Naive thymus-derived CD4-positive, alpha-beta T cell (primary cell): ENCODE measurements around the gene MLX. TPM values are rescaled to one million over a fixed set of nuclear protein-coding genes. Genes with fewer than 3 reads are reported as not detected.
A peak's percentile ranks its signal among the peaks of the same experiment; 100 is the strongest.
"Not testable (repeated sequence)": the region's sequence is repeated elsewhere in the genome, so short reads cannot be mapped to it uniquely, and the experiment has no call there.

Experiments used
- ATAC-seq: fragments of 150-1000 bp; cut with Tn5 transposase; 2 replicates; pipeline ENCODE4 v1.10.0; 2021; ENCODE audit warnings: mild to moderate bottlenecking, moderate library complexity
- CTCF ChIA-PET: fragments of 350-600 bp; sonication (Branson Sonifier 250); formaldehyde crosslinking; loops from one replicate; lab custom pipeline; 2021; ENCODE audit warnings: antibody characterized with exemption; lab: Charles Lee
- POLR2A ChIA-PET: fragments of 350-600 bp; sonication (Branson Sonifier 250); formaldehyde crosslinking; loops from one replicate; lab custom pipeline; 2021; ENCODE audit warnings: antibody characterized with exemption, inconsistent platforms; lab: Charles Lee
- DNase-seq, 9 donors: peaks; one replicate each; pipeline versions ENCODE4 v3.0.0 to v3.0.0-alpha.2; 2020 to 2022; ENCODE audit warnings: mixed read lengths in 1 of 9
- H3K27ac ChIP-seq: one replicate; pipeline ENCODE4 v1.7.0; 2013; ENCODE audit warnings: mild to moderate bottlenecking, low read depth, low read length, moderate library complexity
- H3K27me3 ChIP-seq, 2 donors: one replicate each; pipeline ENCODE4 v1.7.0; 2013; ENCODE audit warnings: low read length in 2 of 2, mild to moderate bottlenecking in 2 of 2, moderate library complexity in 2 of 2; ENCODE audit not compliant: control insufficient read depth in 2 of 2, insufficient read depth in 2 of 2
- H3K36me3 ChIP-seq, 3 experiments: 1 replicate in 2 of 3; 2 replicates in 1 of 3; pipeline ENCODE4 v1.7.0; 2013; ENCODE audit warnings: low read length in 3 of 3, mild to moderate bottlenecking in 3 of 3, moderate library complexity in 1 of 3; ENCODE audit not compliant: insufficient read depth in 3 of 3, control insufficient read depth in 2 of 3
- H3K4me1 ChIP-seq, 2 donors: one replicate each; pipeline ENCODE4 v1.7.0; 2013; ENCODE audit warnings: low read length in 2 of 2, mild to moderate bottlenecking in 2 of 2, moderate library complexity in 1 of 2; ENCODE audit not compliant: control insufficient read depth in 2 of 2, insufficient read depth in 2 of 2
- H3K4me3 ChIP-seq: 2 replicates; pipeline ENCODE4 v1.7.0; 2013; ENCODE audit warnings: mild to moderate bottlenecking, low read length
- H3K9me3 ChIP-seq, 3 experiments: 1 replicate in 2 of 3; 2 replicates in 1 of 3; pipeline ENCODE4 v1.7.0; 2013; ENCODE audit warnings: low read length in 3 of 3; ENCODE audit not compliant: control insufficient read depth in 2 of 3
- H3K27ac Mint-ChIP-seq, 9 donors: one replicate each; pipeline ENCODE4 v1.8.0; 2020 to 2022; ENCODE audit warnings: mixed read lengths in 9 of 9, mild to moderate bottlenecking in 8 of 9, moderate library complexity in 5 of 9, inconsistent platforms in 2 of 9
- H3K27me3 Mint-ChIP-seq, 5 donors: one replicate each; pipeline ENCODE4 v1.8.0; 2021 to 2022; ENCODE audit warnings: mixed read lengths in 5 of 5, mild to moderate bottlenecking in 1 of 5
- H3K36me3 Mint-ChIP-seq, 5 donors: one replicate each; pipeline ENCODE4 v1.8.0; 2020 to 2022; ENCODE audit warnings: mixed read lengths in 5 of 5, mild to moderate bottlenecking in 3 of 5, inconsistent platforms in 1 of 5
- H3K4me1 Mint-ChIP-seq, 7 donors: one replicate each; pipeline ENCODE4 v1.8.0; 2020 to 2022; ENCODE audit warnings: mixed read lengths in 7 of 7, mild to moderate bottlenecking in 3 of 7, inconsistent platforms in 1 of 7
- H3K4me3 Mint-ChIP-seq, 10 donors: one replicate each; pipeline ENCODE4 v1.8.0; 2020 to 2022; ENCODE audit warnings: mild to moderate bottlenecking in 10 of 10, mixed read lengths in 10 of 10, moderate library complexity in 6 of 10, inconsistent platforms in 2 of 10
- H3K9me3 Mint-ChIP-seq, 11 donors: one replicate each; pipeline ENCODE4 v1.8.0; 2020 to 2022; ENCODE audit warnings: mixed read lengths in 11 of 11, mild to moderate bottlenecking in 4 of 11, inconsistent platforms in 1 of 11, moderate library complexity in 1 of 11
- intact Hi-C, 2 donors: fragments of 100-400 bp; cut with micrococcal nuclease; formaldehyde crosslinking; loops; one replicate each; pipeline ENCODE4 v1.15.1; 2023
- polyA plus RNA-seq, 2 donors: library from polyadenylated mRNA; unstranded; fragments of 300-500 nt; fragmentation: Illumina TruSeq; gene quantifications; one replicate each; pipeline ENCODE4 v1.2.3, GENCODE V29; 2021
- total RNA-seq, 6 experiments: library from RNA in 5 of 6; stranded (reverse) in 5 of 6; gene quantifications; 1 replicate in 5 of 6; 2 replicates in 1 of 6; pipeline ENCODE4 v1.2.3 and lab custom pipeline; 2021 to 2026

MLX gene
- total and polyA plus RNA-seq, 7 experiments from 2014 or later, result 28.1 to 73.9 (median 50.1) TPM

DNA sequence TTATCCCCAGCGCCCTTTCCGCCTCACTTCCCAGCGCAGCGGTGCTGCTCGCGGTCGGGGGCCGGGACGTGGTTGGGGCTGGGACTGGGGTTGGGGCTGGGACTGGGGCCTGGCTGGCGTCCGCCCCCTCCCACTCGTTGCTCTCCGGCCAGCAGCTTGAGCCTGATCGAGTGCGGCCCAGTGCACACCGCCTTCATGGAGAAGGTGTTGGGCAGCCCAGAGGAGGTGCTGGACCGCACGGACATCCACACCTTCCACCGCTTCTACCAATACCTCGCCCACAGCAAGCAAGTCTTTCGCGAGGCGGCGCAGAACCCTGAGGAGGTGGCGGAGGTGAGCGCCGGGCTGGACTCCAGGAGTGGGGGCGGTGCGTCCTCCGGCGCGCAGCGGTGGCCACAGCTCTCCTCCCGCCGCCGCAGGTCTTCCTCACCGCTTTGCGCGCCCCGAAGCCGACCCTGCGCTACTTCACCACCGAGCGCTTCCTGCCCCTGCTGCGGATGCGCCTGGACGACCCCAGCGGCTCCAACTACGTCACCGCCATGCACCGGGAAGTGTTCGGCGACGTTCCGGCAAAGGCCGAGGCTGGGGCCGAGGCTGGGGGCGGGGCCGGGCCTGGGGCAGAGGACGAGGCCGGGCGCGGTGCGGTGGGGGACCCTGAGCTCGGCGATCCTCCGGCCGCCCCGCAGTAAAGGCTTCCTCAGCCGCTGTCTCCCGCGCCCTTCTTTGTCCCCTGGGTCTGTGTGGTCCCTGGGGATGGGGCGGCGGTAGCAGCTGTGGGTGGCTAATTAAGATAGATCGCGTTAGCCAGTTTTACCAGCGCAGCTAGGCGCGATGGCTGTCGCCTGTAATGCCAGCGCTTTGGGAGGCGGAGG lies 12.4 kb upstream of the MLX start:
- Mint-ChIP-seq H3K27ac (peak overlapping the region; percentile 80 to 94 (median 91)), H3K4me3 (peak overlapping the region; percentile 84 to 95 (median 90)), H3K36me3 (peaks cover 0 to 1% (median 0%) of the 10 kb centered on the region in 5 donors), H3K9me3 (no peaks in the 10 kb centered on the region), H3K4me1 (peaks cover 8 to 44% (median 25%) of the 10 kb centered on the region in 7 donors), H3K27me3 (no peaks in the 10 kb centered on the region)
- H3K27ac ChIP-seq, result peak overlapping the region; percentile 86
- DNase-seq, result peak; percentile 47 to 84 (median 68)
- intact Hi-C loops, result loop anchor here (1.0 to 2.0 kb wide), 5 partner anchors 8 to 54 kb away; partner anchors contain the start of genes NAGLU (in 2 of the 2), COASY (in 1 of the 2), PSMC3IP (in 1 of the 2) and RETREG3 (in 1 of the 2)
- H3K4me1 ChIP-seq, result peaks cover 14 to 15% of the 10 kb centered on the region in 2 donors
- no peaks in the 10 kb centered on the region for H3K9me3 ChIP-seq
- ChIA-PET CTCF (interaction anchor here (0.6 to 0.9 kb wide), 2 partner anchors 9 kb away, joined by 3 read pairs; no protein-coding TSS in a partner anchor), POLR2A (interaction anchor here (0.8 to 3.2 kb wide), 8 partner anchors 7 to 814 kb away, joined by 3 to 26 read pairs (median 4); partner anchors contain the start of genes MLX, NAGLU and STAT3)
- ATAC-seq, result peak; percentile 90
- H3K36me3 ChIP-seq, result no peaks in the 10 kb centered on the region
- H3K27me3 ChIP-seq, result no peaks in the 10 kb centered on the region
- peak overlapping the region; percentile 80 for H3K4me3 ChIP-seq

DNA sequence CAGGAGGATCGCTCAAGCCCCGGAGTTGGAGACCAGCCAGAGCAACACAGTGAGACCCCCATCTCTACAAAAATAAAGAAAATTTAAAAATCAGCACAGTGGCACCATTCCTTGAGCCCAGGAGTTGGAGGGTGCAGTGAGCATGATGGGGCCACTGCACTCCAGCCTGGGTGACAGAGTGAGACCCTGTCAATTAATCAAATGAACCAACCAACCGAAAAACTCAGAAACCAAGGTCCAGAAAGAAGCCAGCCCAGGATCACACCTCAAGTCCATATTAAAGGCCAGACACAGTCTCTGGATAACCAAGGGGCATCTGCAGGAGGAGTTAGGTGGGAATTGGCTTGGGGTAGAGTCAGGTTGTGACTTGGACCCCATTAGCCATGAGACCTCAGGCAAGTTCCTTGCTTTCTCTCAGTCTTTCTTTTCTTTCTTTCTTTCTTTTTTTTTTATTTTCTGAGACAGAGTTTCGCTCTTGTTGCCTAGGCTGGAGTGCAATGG lies 11.7 kb upstream of the MLX start:
- Mint-ChIP-seq H3K36me3 (peaks cover 0 to 1% (median 0%) of the 10 kb centered on the region in 5 donors), H3K27me3 (no peaks in the 10 kb centered on the region), H3K4me3 (peak overlapping the region; percentile 84 to 95 (median 90)), H3K9me3 (no peaks in the 10 kb centered on the region), H3K4me1 (peaks cover 8 to 44% (median 25%) of the 10 kb centered on the region in 7 donors), H3K27ac (peak overlapping the region; percentile 80 to 94 (median 91))
- H3K27ac ChIP-seq, result peak overlapping the region; percentile 86
- no peaks in the 10 kb centered on the region for H3K9me3 ChIP-seq
- ATAC-seq, result peak; percentile 1
- DNase-seq, result no peak
- no peaks in the 10 kb centered on the region for H3K36me3 ChIP-seq
- H3K4me1 ChIP-seq, result peaks cover 14 to 15% of the 10 kb centered on the region in 2 donors
- intact Hi-C loops, result loop anchor here in 1 of 2 donors (2.0 kb wide), 3 partner anchors 18 to 54 kb away; partner anchors contain the start of genes NAGLU, PSMC3IP, RETREG3 and TUBG1
- no peaks in the 10 kb centered on the region for H3K27me3 ChIP-seq
- CTCF ChIA-PET, result no interaction called here
- POLR2A ChIA-PET, result interaction anchor here (1.0 to 2.6 kb wide), 6 partner anchors 8 to 813 kb away, joined by 3 to 26 read pairs (median 4); partner anchors contain the start of genes MLX and STAT3
- H3K4me3 ChIP-seq, result peak overlapping the region; percentile 80

DNA sequence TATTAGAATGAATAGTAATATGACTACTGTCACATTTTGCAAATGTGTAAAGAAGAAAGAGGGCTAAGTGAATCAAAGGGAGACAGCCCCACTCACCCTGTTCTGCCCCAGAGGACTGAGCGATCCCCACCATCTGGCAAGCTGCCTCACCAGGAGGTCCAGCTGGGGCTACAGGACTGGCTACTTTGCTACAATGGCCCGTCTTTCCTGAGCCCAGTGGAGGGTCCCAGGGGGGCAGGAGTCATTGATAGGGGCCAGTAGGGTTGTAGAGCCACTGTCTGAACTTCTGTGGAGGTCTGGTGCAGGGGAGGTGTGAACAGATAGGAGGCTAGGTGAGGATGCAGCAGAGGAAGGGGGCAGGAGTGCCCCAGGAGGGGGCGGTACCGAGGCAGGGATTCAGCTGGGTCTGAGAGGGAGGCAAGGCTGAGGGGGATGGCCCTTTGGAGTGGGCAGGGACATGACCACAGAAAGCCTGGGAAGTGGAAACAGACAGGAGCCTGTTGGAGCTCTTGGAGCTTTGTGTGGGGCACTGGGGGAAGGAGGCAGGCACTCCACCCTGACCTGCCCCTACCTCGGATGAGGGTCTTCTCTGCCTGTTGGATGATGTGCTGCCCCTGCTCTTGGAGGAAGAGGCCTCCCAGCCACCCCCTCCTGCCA lies 10.8 kb upstream of the MLX start:
- H3K27ac ChIP-seq, H3K27me3 ChIP-seq, ATAC-seq, H3K27me3 Mint-ChIP-seq, H3K4me3 ChIP-seq, DNase-seq, H3K9me3 ChIP-seq, H3K36me3 Mint-ChIP-seq, CTCF ChIA-PET, H3K36me3 ChIP-seq, H3K9me3 Mint-ChIP-seq: not testable (repeated sequence)
- intact Hi-C loops, result loop anchor here in 1 of 2 donors (2.0 kb wide), 3 partner anchors 19 to 53 kb away; partner anchors contain the start of genes NAGLU, PSMC3IP, RETREG3 and TUBG1
- H3K4me1 ChIP-seq, result peaks cover 14 to 15% of the 10 kb centered on the region in 2 donors
- Mint-ChIP-seq H3K27ac (peak overlapping the region in 5 of 9 donors; percentile 33 to 94 (median 85)), H3K4me1 (peaks cover 6 to 42% (median 23%) of the 10 kb centered on the region in 7 donors), H3K4me3 (peak overlapping the region in 6 of 10 donors; percentile 49 to 92 (median 87))
- POLR2A ChIA-PET, result interaction anchor here (1.3 kb wide), 1 partner anchor 9 kb away, joined by 4 read pairs; no protein-coding TSS in a partner anchor

DNA sequence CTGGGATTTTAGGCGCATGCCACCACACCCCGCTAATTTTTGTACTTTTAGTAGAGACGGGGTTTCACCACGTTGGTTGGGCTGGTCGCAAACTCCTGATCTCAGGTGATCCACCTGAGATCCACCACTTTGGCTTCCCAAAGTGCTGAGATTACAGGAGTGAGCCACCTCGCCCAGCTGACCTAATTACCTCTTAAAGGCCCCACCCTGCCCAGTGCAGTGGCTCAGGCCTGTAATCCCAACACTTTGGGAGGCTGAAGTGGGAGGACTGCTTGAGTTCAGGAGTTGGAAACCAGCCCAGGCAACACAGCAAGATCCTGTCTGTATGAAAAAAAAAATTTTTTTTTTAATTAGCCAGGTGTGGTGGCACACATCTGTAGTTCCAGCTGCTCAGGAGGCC lies 7.8 kb upstream of the MLX start:
- peaks cover 25 to 27% of the 10 kb centered on the region in 2 donors for H3K4me1 ChIP-seq
- Mint-ChIP-seq H3K27me3 (peaks cover 0 to 3% (median 0%) of the 10 kb centered on the region in 5 donors), H3K4me1 (peaks cover 16 to 48% (median 39%) of the 10 kb centered on the region in 7 donors), H3K9me3 (peaks cover 0 to 4% (median 0%) of the 10 kb centered on the region in 11 donors), H3K36me3 (peaks cover 0 to 10% (median 0%) of the 10 kb centered on the region in 5 donors), H3K27ac (no peak overlapping the region), H3K4me3 (no peak overlapping the region)
- ATAC-seq (no peak), DNase-seq (no peak)
- H3K27ac ChIP-seq, result no peak overlapping the region
- CTCF ChIA-PET, result interaction anchor here (0.6 kb wide), 1 partner anchor 566 kb away, joined by 6 read pairs; no protein-coding TSS in a partner anchor
- no peaks in the 10 kb centered on the region for H3K9me3 ChIP-seq
- H3K36me3 ChIP-seq, result peaks cover 0 to 15% (median 0%) of the 10 kb centered on the region in 3 experiments
- H3K4me3 ChIP-seq, result no peak overlapping the region
- no peaks in the 10 kb centered on the region for H3K27me3 ChIP-seq
- intact Hi-C loops, result no loop called here
- POLR2A ChIA-PET, result interaction anchor here (0.6 kb wide), 1 partner anchor 16 kb away, joined by 3 read pairs; no protein-coding TSS in a partner anchor

DNA sequence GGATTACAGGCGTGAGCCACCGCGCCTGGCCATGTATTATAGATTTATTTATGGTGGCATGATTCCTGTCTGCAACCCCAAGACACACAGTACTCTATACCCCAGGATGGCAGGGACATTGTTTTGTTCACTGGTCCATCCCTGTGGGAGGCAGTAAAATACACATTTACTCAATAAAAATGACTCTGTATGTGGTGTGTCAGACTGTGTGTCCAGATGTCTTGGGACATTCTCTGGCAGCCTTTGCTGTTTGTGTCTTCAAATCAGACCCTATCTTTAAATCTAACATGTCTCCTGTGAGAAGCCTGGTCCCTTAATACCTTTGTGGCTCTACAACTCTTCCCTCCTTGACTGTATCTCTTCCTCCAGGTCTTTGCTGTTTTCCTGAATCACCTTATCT lies 6.7 kb upstream of the MLX start:
- CTCF ChIA-PET, result no interaction called here
- intact Hi-C loops, result no loop called here
- peaks cover 16 to 44% (median 35%) of the 10 kb centered on the region in 7 donors for H3K4me1 Mint-ChIP-seq

More for the DNA sequence above, 6.7 kb upstream of the MLX start:
- POLR2A ChIA-PET, result no interaction called here
- no peaks in the 10 kb centered on the region for H3K27me3 ChIP-seq
- H3K4me3 ChIP-seq, result no peak overlapping the region
- H3K9me3 Mint-ChIP-seq, result peaks cover 0 to 4% (median 0%) of the 10 kb centered on the region in 11 donors
- ATAC-seq, result no peak
- H3K27me3 Mint-ChIP-seq, result peaks cover 0 to 3% (median 0%) of the 10 kb centered on the region in 5 donors
- no peak overlapping the region for H3K27ac ChIP-seq
- H3K4me1 ChIP-seq, result peaks cover 20 to 25% of the 10 kb centered on the region in 2 donors
- H3K36me3 Mint-ChIP-seq, result peaks cover 0 to 8% (median 0%) of the 10 kb centered on the region in 5 donors
- H3K9me3 ChIP-seq, result no peaks in the 10 kb centered on the region
- DNase-seq, result no peak
- H3K27ac Mint-ChIP-seq, result peak overlapping the region in 2 of 9 donors; percentile 59 to 78
- peaks cover 0 to 27% (median 12%) of the 10 kb centered on the region in 3 experiments for H3K36me3 ChIP-seq
- peak overlapping the region in 5 of 10 donors; percentile 30 to 80 (median 56) for H3K4me3 Mint-ChIP-seq
